ENCODE data around the gene SNX9.

SNX9 gene

GRCh38 chr6:157859775-157860504 is 36.9 kb downstream of the SNX9 start:
- no peak for ATAC-seq

DNA sequence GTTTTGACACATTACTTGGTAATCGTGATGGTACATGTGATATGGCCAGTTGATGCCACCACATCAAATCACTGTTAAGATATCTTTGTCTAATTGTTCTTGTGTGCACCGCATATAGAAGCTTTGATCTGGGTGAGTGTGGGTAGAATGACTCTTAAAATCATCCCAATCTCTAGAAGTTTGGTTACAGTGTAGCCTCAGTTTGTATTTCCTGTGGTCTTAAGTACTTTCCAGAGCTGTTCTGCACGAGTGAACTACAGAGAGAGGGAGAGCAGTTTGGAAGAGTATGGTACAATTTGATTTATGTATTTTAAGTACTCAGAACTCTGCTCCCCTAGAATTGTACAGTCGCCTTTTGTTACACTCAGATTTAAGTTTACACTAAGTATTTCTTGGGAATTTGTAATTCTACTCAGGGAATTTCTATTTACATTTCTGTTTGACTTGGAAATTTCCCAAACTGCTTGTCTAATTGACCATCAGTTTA is 37.5 kb downstream of the SNX9 start:
- peak; percentile 94 to 96 for ATAC-seq

DNA sequence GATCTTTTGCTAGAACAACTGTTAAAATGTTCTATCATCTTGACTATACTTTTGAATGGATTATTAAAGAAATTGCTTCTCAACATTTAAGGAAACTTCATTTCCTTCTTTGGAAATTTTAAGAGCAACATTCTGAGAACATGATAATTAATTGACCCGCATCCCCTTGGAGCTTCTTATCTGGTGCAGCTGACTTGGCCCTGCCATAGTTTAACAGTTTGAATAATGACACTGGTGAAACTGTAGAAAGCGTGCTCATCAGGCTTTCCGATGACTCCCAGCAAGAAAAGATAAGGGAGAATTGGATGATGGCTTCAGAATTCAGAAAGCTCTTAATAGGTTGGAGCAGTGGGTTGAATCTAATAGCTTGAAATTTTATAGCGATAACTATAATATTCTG is 38.1 kb downstream of the SNX9 start:
- no peak for ATAC-seq

GRCh38 chr6:157861814-157862213 is 38.8 kb downstream of the SNX9 start:
- no peak for ATAC-seq

GRCh38 chr6:157862706-157863105 is 39.7 kb downstream of the SNX9 start:
- ATAC-seq, result no peak

DNA sequence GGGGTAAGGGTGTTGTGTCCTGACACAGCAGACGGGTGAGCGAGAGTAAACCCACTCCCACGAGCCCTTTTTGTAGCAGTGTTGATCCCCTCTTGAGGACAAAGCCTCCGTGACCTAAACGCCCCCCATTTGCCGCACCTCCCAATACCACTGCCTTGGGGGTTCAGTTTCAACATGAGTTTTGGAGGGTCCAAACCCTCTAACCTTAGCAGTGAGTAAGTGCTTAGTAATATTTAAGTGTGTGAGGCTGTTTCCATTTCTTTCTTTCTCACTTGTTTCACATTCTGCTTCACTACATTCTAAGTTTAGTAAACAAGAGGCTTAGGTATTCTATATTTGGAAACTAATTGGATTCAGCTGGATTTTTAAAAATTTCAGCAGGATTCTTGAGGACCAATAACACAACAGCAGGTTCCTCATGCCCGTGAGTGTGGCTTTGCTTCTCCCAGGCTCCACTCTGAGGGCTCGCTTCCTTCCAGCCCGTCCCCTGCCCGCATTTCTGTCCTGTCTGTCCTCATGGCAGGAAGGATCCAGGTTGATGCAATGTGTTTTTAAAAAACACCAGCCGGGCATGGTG is 41.2 kb downstream of the SNX9 start:
- ATAC-seq, result no peak

DNA sequence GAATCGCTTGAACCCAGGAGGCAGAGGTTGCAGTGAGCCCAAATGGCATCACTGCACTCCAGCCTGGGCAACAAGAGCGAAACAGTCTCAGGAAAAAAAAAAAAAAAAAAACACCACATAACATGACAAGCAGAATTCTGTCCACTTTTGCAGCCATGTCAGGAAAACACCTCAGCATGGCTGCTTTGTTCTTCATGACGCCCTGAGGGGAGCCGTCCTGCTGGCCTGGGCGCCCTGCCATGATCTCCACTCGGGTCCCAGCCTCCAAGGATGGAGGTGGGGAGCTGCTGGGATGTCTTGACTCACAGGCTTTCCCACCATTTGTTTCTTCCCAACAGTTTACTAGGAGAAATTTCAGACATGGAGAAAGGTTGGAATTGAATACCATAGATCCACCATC is 42.2 kb downstream of the SNX9 start:
- ATAC-seq, result no peak

DNA sequence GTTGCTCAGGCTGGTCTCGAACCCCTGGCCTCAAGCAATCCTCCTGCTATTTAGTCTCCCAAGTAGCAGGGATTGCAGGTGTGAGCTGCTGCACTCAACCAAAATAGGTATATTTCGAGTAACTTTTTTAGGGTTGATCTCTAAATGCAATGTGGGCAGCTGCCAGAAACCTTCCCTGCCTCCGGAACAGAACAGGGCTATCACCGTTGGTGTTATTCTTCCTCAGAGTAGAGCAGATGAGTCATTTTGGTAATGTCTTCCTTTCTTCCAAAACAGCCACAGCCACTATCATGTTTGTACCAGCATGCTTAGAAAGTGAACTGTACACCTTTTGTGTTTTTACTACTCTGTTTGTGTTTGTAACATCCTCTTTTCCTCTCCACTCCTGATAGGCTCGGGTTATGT is 44.1 kb downstream of the SNX9 start:
- peak; percentile 55 to 68 for ATAC-seq

GRCh38 chr6:157867981-157868380 is 44.9 kb downstream of the SNX9 start:
- no peak for ATAC-seq

DNA sequence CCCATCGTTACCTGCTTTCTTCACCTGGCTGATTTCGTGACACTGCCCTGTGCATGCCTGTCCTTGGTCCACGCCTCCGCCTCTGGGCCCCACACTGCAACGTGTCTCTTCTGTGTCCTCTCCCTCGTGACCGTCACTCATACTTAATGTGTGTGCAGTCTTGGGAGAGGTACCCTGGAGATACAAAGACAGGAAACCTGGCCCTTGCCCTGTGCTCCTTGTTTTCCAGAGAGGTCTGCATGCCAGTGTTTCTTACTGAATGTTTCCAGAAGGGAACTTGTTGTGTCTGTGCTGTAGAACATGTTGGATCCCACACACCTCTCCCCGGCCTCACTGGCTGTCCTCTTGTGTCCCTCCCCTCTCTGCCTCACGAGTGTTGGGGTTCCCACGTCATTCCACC is 45.8 kb downstream of the SNX9 start:
- no peak for ATAC-seq

GRCh38 chr6:157869673-157870302 is 46.7 kb downstream of the SNX9 start:
- ATAC-seq, result no peak

- peak; percentile 83 to 86 for ATAC-seq
Observed at GRCh38 chr6:157873735-157874344, 50.8 kb downstream of the SNX9 start.

DNA sequence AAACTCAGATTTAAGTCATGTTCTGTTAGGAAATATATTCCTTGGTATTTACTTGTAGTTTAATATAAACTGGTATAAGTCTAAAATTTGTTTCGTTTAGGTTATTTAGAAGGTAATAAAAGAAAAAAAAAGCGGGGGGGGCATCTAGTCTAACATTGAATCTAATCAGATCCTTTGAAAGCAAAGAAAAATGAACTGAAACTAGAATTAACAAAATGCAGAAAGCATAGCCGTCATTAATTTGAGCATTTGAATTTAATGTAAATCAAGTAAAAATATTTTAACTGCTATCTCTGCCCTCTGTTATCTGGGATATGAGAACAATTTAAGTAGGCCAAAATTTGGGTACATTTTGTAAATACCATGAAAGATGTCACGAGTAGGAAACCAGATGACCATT is 54.1 kb downstream of the SNX9 start:
- ATAC-seq, result no peak

GRCh38 chr6:157877573-157878438 is 54.8 kb downstream of the SNX9 start:
- peak in 1 of 2 donors; percentile 10 for ATAC-seq

GRCh38 chr6:157879034-157879872 is 56.2 kb downstream of the SNX9 start:
- ATAC-seq, result peak; percentile 78 to 82

- peak in 1 of 2 donors; percentile 10 for ATAC-seq
Observed at GRCh38 chr6:157879873-157880254, 56.8 kb downstream of the SNX9 start.

- no peak for ATAC-seq
Observed at GRCh38 chr6:157880534-157880933, 57.5 kb downstream of the SNX9 start.

GRCh38 chr6:157881342-157881741 is 58.3 kb downstream of the SNX9 start:
- ATAC-seq, result no peak

DNA sequence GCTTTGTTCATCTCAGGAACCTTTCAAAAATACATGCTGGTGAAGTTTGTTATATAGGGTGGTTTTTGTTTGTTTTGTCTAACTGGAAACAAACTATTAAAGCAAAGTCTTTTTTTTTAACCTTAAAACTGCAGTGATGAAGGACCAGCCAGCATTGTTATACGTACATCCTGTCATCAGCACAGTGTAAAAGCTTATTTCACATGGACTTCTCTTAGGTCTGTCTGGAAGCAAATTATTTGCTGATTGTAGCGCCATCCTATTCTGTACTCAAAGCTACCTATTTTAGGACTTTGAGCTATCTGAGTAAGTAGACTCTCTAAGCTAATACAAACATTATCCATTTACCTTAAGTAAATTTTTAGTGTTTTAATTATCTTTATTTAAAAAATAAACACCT is 61.7 kb downstream of the SNX9 start:
- ATAC-seq, result peak in 1 of 2 donors; percentile 3

GRCh38 chr6:157885211-157885788 is 62.3 kb downstream of the SNX9 start:
- ATAC-seq, result peak; percentile 83 to 85

DNA sequence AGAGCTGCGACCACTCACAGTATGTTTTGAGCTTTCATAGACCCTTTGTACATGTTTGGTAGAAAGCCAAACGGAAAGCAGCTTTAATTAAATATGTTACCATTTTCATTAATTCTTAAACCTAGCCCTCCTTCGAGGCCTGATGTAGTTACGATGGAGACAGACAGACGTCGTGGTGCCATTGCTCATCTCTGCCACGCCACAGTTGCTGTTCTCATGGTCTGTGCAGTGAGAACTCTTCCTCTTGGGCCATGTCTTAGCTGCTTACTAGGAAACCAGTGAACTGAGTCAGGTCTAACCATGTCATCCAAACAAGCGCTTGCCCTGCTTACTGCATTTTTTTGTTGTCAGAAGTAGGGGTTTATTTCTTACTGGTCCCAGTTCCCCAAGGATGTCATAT is 62.8 kb downstream of the SNX9 start:
- ATAC-seq, result peak; percentile 71 to 75
